ENCODE measurements around the gene FKBP4.

The FKBP4 gene

DNA sequence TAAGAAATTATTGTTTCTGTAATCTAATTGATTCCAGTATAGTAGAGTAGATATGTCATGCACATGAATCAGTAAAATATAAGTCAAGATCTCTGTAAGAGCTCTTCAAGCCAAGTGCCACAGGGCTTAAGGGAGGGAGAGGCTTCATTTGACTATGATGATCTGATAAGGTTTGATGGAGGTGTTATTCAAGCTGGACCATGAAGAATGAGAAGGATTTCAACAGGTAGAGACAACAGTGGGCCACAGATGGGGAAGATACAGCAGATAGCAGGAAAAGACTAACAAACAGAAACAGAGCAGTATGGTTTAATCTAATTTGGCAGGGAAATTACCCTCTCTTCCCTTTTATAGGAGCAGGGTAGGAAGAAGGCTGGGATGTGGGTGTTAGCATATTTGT lies 40.6 kb upstream of the FKBP4 start:
- H3K79me1 ChIP-seq (replicated peaks; ENCODE audit: low read length, poor library complexity, severe bottlenecking) = no peaks in the 10 kb centered on the region
- no peak overlapping the region for H2BK5ac ChIP-seq (ENCODE audit: low read depth, low read length, poor library complexity, severe bottlenecking)
- H3K9ac ChIP-seq (ENCODE audit: low read length) = no peak overlapping the region
- H2BK12ac ChIP-seq (ENCODE audit: low read length in 2 of 2) = no peak overlapping the region
- H4K91ac ChIP-seq (ENCODE audit: low read length) = no peak overlapping the region
- H3K14ac ChIP-seq (ENCODE audit: low read length in 2 of 2) = no peak overlapping the region
- H3K4ac ChIP-seq (ENCODE audit: low read depth in 1 of 2, low read length in 2 of 2) = no peak overlapping the region
- H2BK15ac ChIP-seq (ENCODE audit: low read depth, poor library complexity, severe bottlenecking) = no peak overlapping the region
- H3K9me3 ChIP-seq (ENCODE audit: control insufficient read depth, low read length) = peaks cover 3% of the 10 kb centered on the region
- H4K8ac ChIP-seq (ENCODE audit: low read length) = no peak overlapping the region
- H2AFZ ChIP-seq (ENCODE audit: low read depth, low read length) = no peak overlapping the region
- H3K18ac ChIP-seq (ENCODE audit: low read depth in 1 of 2, low read length in 2 of 2) = no peak overlapping the region
- no peak overlapping the region for H3K23ac ChIP-seq (ENCODE audit: low read length in 2 of 2)
- H2AK5ac ChIP-seq (ENCODE audit: low read length, severe bottlenecking) = no peak overlapping the region
- no peak overlapping the region for H2BK120ac ChIP-seq (ENCODE audit: low read depth, low read length)
- H3K4me3 ChIP-seq (ENCODE audit: insufficient read depth in 1 of 2, low read depth in 1 of 2, low read length in 2 of 2) = no peak overlapping the region
- H3K27me3 ChIP-seq (ENCODE audit: control insufficient read depth in 1 of 2, insufficient read depth in 1 of 2, low read length in 2 of 2) = peaks cover 38 to 59% of the 10 kb centered on the region in 2 experiments
- H3K36me3 ChIP-seq (ENCODE audit: control insufficient read depth in 1 of 2, insufficient read depth in 2 of 2, low read depth in 1 of 2, low read length in 2 of 2) = peaks cover 0 to 3% of the 10 kb centered on the region in 2 experiments
- no peak overlapping the region for H3K4me2 ChIP-seq (ENCODE audit: low read length, poor library complexity, severe bottlenecking)
- DNase-seq = no peak
- H3K4me1 ChIP-seq (ENCODE audit: control insufficient read depth, insufficient read depth, low read depth, low read length) = peaks cover 7% of the 10 kb centered on the region
- H3K27ac ChIP-seq (ENCODE audit: low read length, poor library complexity, severe bottlenecking) = no peak overlapping the region

DNA sequence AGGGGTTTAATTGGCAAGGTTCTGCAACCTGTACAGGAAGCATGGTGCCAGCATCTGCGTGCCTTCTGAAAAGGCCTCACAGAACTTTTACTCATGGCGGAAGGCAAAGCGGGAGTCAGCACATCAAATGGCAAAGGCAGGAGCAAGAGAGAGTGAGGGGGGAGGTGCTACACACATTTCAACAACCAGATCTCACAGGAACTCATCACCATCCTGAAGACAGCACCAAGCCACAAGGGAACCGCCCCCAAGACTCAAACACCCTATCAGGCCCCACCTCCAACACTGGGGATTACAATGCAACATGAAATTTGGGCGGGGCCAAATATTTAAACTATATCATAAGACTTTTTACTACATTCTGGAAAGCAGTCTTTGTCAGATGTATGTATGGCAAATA lies 38.0 kb upstream of the FKBP4 start:
- no peak for DNase-seq
- Histone ChIP-seq H3K27ac (ENCODE audit: low read length, poor library complexity, severe bottlenecking) (no peak overlapping the region), H4K91ac (ENCODE audit: low read length) (no peak overlapping the region), H3K36me3 (ENCODE audit: control insufficient read depth in 1 of 2, insufficient read depth in 2 of 2, low read depth in 1 of 2, low read length in 2 of 2) (peaks cover 0 to 3% of the 10 kb centered on the region in 2 experiments), H3K18ac (ENCODE audit: low read depth in 1 of 2, low read length in 2 of 2) (no peak overlapping the region), H2AFZ (ENCODE audit: low read depth, low read length) (no peak overlapping the region), H3K4me3 (ENCODE audit: insufficient read depth in 1 of 2, low read depth in 1 of 2, low read length in 2 of 2) (no peak overlapping the region), H2BK15ac (ENCODE audit: low read depth, poor library complexity, severe bottlenecking) (no peak overlapping the region), H3K23ac (ENCODE audit: low read length in 2 of 2) (no peak overlapping the region), H3K4me1 (ENCODE audit: control insufficient read depth, insufficient read depth, low read depth, low read length) (peaks cover 7% of the 10 kb centered on the region), H3K4me2 (ENCODE audit: low read length, poor library complexity, severe bottlenecking) (no peak overlapping the region), H3K9me3 (ENCODE audit: control insufficient read depth, low read length) (peaks cover 3% of the 10 kb centered on the region), H2AK5ac (ENCODE audit: low read length, severe bottlenecking) (no peak overlapping the region), H4K8ac (ENCODE audit: low read length) (no peak overlapping the region), H3K27me3 (ENCODE audit: control insufficient read depth in 1 of 2, insufficient read depth in 1 of 2, low read length in 2 of 2) (peaks cover 33 to 65% of the 10 kb centered on the region in 2 experiments), H2BK120ac (ENCODE audit: low read depth, low read length) (no peak overlapping the region), H3K14ac (ENCODE audit: low read length in 2 of 2) (no peak overlapping the region), H2BK5ac (ENCODE audit: low read depth, low read length, poor library complexity, severe bottlenecking) (no peak overlapping the region), H2BK12ac (ENCODE audit: low read length in 2 of 2) (no peak overlapping the region), H3K4ac (ENCODE audit: low read depth in 1 of 2, low read length in 2 of 2) (no peak overlapping the region), H3K9ac (ENCODE audit: low read length) (no peak overlapping the region), H3K79me1 (replicated peaks; ENCODE audit: low read length, poor library complexity, severe bottlenecking) (no peaks in the 10 kb centered on the region)
- WGBS = 63% methylated on average over 4 of the region's 5 CpGs

DNA sequence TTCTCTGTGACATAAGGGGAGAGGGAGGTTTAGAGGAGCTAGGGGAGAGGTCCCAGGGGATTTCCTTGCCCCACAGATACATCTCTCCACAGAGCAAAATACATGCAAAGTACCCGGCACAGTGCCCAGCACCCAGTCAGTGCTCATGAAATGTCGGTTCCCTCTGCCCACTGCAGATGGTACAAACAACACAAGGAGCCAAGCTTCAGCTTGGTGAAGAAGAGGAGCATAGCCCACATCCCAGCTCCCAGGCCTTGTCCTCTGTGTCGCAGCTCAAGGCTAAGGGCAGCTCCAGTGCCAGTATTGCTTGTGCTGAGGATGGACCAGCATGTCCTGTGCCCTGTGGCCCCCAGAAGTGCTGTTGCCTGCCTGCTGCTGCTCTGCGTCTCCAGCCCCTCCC lies 35.0 kb upstream of the FKBP4 start:
- no peak overlapping the region for H3K4ac ChIP-seq (ENCODE audit: low read depth in 1 of 2, low read length in 2 of 2)
- H2BK5ac ChIP-seq (ENCODE audit: low read depth, low read length, poor library complexity, severe bottlenecking) = no peak overlapping the region
- peak overlapping the region in 1 of 2 experiments; percentile 4 for H3K4me3 ChIP-seq (ENCODE audit: insufficient read depth in 1 of 2, low read depth in 1 of 2, low read length in 2 of 2)
- no peak overlapping the region for H2BK15ac ChIP-seq (ENCODE audit: low read depth, poor library complexity, severe bottlenecking)
- H3K14ac ChIP-seq (ENCODE audit: low read length in 2 of 2) = no peak overlapping the region
- H2BK12ac ChIP-seq (ENCODE audit: low read length in 2 of 2) = no peak overlapping the region
- H3K4me2 ChIP-seq (ENCODE audit: low read length, poor library complexity, severe bottlenecking) = no peak overlapping the region
- H4K91ac ChIP-seq (ENCODE audit: low read length) = no peak overlapping the region
- no peak overlapping the region for H3K27ac ChIP-seq (ENCODE audit: low read length, poor library complexity, severe bottlenecking)
- H3K9me3 ChIP-seq (ENCODE audit: control insufficient read depth, low read length) = peaks cover 3% of the 10 kb centered on the region
- H4K8ac ChIP-seq (ENCODE audit: low read length) = no peak overlapping the region
- no peaks in the 10 kb centered on the region for H3K4me1 ChIP-seq (ENCODE audit: control insufficient read depth, insufficient read depth, low read depth, low read length)
- no peak overlapping the region for H2AK5ac ChIP-seq (ENCODE audit: low read length, severe bottlenecking)
- peaks cover 13 to 55% of the 10 kb centered on the region in 2 experiments for H3K27me3 ChIP-seq (ENCODE audit: control insufficient read depth in 1 of 2, insufficient read depth in 1 of 2, low read length in 2 of 2)
- no peak overlapping the region for H3K23ac ChIP-seq (ENCODE audit: low read length in 2 of 2)
- no peak for DNase-seq
- no peak overlapping the region for H3K9ac ChIP-seq (ENCODE audit: low read length)
- no peaks in the 10 kb centered on the region for H3K36me3 ChIP-seq (ENCODE audit: control insufficient read depth in 1 of 2, insufficient read depth in 2 of 2, low read depth in 1 of 2, low read length in 2 of 2)
- no peak overlapping the region for H3K18ac ChIP-seq (ENCODE audit: low read depth in 1 of 2, low read length in 2 of 2)
- 77% methylated on average over 4 of the region's 4 CpGs for WGBS
- no peak overlapping the region for H2AFZ ChIP-seq (ENCODE audit: low read depth, low read length)
- no peak overlapping the region for H2BK120ac ChIP-seq (ENCODE audit: low read depth, low read length)
- H3K79me1 ChIP-seq (replicated peaks; ENCODE audit: low read length, poor library complexity, severe bottlenecking) = no peaks in the 10 kb centered on the region

DNA sequence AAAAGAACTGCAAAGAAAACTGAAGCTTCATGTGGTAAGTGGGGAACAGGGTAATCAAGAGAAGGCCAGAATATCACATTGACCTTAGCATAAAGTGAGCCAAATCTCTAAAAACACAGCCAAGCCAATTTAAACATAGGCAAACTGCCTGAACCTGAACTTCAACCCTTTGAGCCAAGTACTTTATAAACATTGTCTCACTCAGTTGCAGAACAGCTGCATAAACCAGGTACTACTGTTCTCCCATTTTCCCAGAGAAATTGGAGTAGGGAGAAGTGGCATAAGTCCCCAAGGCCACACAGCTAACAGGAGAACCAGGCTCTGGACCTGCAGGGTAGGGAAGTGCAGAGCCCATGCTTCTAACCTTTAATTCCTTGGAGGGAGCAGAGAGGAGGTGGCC lies 30.4 kb upstream of the FKBP4 start:
- Histone ChIP-seq H4K8ac (ENCODE audit: low read length) (no peak overlapping the region), H2BK15ac (ENCODE audit: low read depth, poor library complexity, severe bottlenecking) (no peak overlapping the region), H3K4me2 (ENCODE audit: low read length, poor library complexity, severe bottlenecking) (no peak overlapping the region), H3K9me3 (ENCODE audit: control insufficient read depth, low read length) (no peaks in the 10 kb centered on the region), H3K79me1 (replicated peaks; ENCODE audit: low read length, poor library complexity, severe bottlenecking) (no peaks in the 10 kb centered on the region), H3K14ac (ENCODE audit: low read length in 2 of 2) (no peak overlapping the region), H2AFZ (ENCODE audit: low read depth, low read length) (no peak overlapping the region), H3K27ac (ENCODE audit: low read length, poor library complexity, severe bottlenecking) (no peak overlapping the region), H3K4me1 (ENCODE audit: control insufficient read depth, insufficient read depth, low read depth, low read length) (no peaks in the 10 kb centered on the region), H3K36me3 (ENCODE audit: control insufficient read depth in 1 of 2, insufficient read depth in 2 of 2, low read depth in 1 of 2, low read length in 2 of 2) (no peaks in the 10 kb centered on the region), H2BK5ac (ENCODE audit: low read depth, low read length, poor library complexity, severe bottlenecking) (no peak overlapping the region), H2BK120ac (ENCODE audit: low read depth, low read length) (no peak overlapping the region), H4K91ac (ENCODE audit: low read length) (no peak overlapping the region), H3K4me3 (ENCODE audit: insufficient read depth in 1 of 2, low read depth in 1 of 2, low read length in 2 of 2) (no peak overlapping the region), H3K18ac (ENCODE audit: low read depth in 1 of 2, low read length in 2 of 2) (no peak overlapping the region), H3K9ac (ENCODE audit: low read length) (no peak overlapping the region), H3K27me3 (ENCODE audit: control insufficient read depth in 1 of 2, insufficient read depth in 1 of 2, low read length in 2 of 2) (peaks cover 20 to 62% of the 10 kb centered on the region in 2 experiments), H2BK12ac (ENCODE audit: low read length in 2 of 2) (no peak overlapping the region), H2AK5ac (ENCODE audit: low read length, severe bottlenecking) (no peak overlapping the region), H3K4ac (ENCODE audit: low read depth in 1 of 2, low read length in 2 of 2) (no peak overlapping the region), H3K23ac (ENCODE audit: low read length in 2 of 2) (no peak overlapping the region)
- no peak for DNase-seq

Data from mesenchymal stem cell (in vitro differentiated cells and primary cell).